ENCODE results near the gene PNMA8C. TPM values are rescaled to one million over a fixed set of nuclear protein-coding genes. Genes with fewer than 3 reads are reported as not detected.
"Not testable (repeated sequence)": the region's sequence is repeated elsewhere in the genome, so short reads cannot be mapped to it uniquely, and the experiment has no call there.

The PNMA8C gene
- total RNA-seq, 2 donors from 2014 or later: not detected

DNA sequence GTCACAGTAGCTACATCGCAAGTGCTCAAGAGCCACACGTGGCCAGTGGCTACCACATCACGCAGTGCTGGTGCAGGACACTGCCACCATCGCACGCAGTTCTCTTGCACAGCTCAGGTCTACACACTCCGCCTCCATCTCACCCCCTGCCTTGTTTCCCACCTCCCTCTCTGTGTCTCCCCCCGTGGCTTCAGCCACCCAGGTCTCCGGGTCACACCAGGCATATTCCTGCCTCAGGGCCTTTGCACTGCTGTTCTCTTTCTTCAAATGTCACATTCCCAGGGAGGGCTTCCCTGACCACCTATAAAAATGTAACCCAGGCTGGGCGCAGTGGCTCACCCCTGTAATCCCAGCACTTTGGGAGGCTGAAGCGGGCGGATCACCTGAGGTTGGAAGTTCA is 26.0 kb downstream of the PNMA8C start:
- DNase-seq (ENCODE audit: low spot score): no peak
- Histone ChIP-seq H3K9me3 (no peaks in the 10 kb centered on the region), H3K4me1 (peaks cover 0 to 31% of the 10 kb centered on the region in 2 donors), H3K36me3 (no peaks in the 10 kb centered on the region), H3K27ac (no peak overlapping the region), H3K4me3 (no peak overlapping the region), H3K27me3 (no peaks in the 10 kb centered on the region)
- TF ChIP-seq, protein P1, sequence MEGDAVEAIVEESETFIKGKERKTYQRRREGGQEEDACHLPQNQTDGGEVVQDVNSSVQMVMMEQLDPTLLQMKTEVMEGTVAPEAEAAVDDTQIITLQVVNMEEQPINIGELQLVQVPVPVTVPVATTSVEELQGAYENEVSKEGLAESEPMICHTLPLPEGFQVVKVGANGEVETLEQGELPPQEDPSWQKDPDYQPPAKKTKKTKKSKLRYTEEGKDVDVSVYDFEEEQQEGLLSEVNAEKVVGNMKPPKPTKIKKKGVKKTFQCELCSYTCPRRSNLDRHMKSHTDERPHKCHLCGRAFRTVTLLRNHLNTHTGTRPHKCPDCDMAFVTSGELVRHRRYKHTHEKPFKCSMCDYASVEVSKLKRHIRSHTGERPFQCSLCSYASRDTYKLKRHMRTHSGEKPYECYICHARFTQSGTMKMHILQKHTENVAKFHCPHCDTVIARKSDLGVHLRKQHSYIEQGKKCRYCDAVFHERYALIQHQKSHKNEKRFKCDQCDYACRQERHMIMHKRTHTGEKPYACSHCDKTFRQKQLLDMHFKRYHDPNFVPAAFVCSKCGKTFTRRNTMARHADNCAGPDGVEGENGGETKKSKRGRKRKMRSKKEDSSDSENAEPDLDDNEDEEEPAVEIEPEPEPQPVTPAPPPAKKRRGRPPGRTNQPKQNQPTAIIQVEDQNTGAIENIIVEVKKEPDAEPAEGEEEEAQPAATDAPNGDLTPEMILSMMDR (IDR thresholded peaks at IDR 0.05): no peak

DNA sequence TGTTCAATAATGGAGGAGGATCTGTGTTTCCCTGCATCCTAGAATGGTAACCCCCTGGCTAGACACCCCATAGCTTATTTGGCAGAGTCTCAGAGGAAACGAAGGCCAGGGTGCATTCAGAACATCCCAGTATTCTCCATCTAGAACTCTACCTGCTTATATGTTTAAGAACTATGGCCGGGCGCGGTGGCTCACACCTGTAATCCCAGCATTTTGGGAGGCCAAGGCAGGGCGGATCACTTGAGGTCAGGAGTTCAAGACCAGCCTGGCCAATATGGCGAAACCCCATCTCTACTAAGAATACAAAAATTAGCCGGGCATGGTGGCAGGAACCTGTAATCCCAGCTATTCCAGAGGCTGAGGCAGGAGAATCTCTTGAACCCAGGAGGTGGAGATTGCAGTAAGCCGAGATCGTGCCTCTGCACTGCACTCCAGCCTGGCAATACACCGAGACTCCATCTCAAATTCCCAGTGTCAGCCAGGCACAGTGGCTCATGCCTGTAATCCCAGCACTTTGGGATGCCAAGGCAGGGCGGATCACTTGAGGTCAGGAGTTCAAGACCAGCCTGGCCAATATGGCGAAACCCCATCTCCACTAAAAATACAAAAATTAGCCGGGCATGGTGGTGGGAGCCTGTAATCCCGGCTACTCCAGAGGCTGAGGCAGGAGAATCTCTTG is 30.8 kb downstream of the PNMA8C start:
- H3K27ac ChIP-seq; DNase-seq (ENCODE audit: low spot score); H3K36me3 ChIP-seq; H3K4me3 ChIP-seq; H3K4me1 ChIP-seq; H3K9me3 ChIP-seq; H3K27me3 ChIP-seq: not testable (repeated sequence)

DNA sequence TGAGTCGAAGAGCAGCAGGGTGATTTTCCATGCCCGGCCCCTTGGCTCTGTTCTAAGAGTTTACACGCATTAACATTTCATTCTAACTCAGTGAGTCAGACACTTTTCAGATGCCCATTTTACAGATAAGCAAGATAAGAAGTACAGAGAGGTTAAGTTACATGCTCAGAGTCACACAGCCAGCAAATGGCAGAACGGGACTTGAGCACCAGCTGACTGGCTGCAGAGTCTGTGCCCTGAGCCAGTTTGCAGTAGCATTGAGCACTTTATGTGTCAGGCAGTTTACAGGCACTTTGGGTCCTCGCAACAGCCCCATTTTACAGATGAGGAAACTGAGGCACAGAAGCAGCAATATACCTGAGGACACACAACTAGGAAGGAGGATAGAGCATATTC is 34.3 kb downstream of the PNMA8C start:
- Histone ChIP-seq H3K4me1 (no peaks in the 10 kb centered on the region), H3K4me3 (no peak overlapping the region), H3K36me3 (peaks cover 33% of the 10 kb centered on the region), H3K9me3 (no peaks in the 10 kb centered on the region), H3K27me3 (no peaks in the 10 kb centered on the region), H3K27ac (no peak overlapping the region)
- no peak for DNase-seq (ENCODE audit: low spot score)
- TF ChIP-seq, protein P1 (IDR thresholded peaks at IDR 0.05): no peak

DNA sequence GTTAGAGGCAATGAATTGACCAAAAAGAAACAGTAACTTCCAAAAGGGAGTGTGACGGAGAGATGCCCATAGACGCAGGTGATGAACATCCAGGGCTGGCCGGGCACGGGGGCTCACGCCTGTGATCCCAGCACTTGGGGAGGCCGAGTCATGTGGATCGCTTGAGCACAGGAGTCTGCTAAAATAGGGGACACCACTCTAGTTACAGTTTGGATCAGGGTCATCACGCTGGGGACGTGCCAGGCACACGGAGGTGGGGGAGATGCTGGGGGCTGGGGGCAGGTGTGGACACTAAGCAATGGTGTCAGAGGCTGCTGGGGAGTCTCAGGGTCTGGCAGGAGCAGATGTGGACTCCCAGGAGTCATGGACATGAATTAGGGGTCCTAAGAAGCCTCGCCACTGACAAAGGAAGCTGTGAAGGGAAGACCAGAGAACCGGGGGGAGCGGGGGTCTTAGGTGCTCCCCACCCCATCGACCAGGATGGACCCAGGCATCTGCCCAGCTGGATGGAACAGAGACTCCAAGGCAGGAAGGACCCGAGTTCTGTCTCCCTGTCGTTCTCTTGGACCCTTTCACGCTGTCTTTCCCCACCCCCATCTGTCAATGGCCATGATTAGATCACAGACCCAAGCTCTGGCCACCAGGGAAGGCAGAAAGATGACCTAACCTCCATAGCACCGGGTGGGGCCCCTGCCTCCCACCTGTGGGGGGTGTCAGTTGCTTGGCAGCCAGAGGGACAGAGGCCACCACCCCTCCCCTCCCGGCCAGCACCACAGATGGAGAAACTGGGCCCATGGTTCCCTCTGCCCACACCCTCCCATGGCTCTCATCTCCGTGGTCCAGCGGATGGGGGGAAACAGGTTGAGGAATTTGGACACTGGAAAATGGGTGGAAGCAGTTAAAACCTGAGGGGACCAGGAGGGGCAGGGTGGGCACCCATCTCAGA is 35.0 kb downstream of the PNMA8C start:
- Histone ChIP-seq H3K4me1 (no peaks in the 10 kb centered on the region), H3K27me3 (no peaks in the 10 kb centered on the region), H3K36me3 (peaks cover 39% of the 10 kb centered on the region), H3K27ac (no peak overlapping the region), H3K4me3 (no peak overlapping the region), H3K9me3 (no peaks in the 10 kb centered on the region)
- TF ChIP-seq, protein P1 (IDR thresholded peaks at IDR 0.05): no peak
- no peak for DNase-seq (ENCODE audit: low spot score)

DNA sequence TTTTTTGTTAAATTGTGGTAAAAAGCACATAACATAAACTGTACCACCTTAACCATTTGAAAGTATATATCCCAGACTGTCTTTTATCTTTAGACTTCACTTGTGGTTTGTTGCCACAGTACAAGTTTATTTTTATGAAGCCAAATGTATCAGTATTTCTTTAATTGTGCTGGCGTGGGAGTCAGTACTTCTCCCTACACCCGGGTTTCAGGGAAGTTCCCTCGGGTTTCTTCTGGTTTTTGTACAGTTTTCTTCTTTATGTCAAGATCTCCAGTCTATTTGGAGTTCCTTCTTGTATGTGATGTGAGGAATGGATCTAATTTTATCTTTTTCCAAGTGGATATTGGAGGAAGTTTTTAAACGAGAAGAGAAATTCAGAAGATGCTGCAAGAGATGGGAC is 35.9 kb downstream of the PNMA8C start:
- Histone ChIP-seq H3K9me3 (no peaks in the 10 kb centered on the region), H3K27me3 (no peaks in the 10 kb centered on the region), H3K27ac (peak overlapping the region in 1 of 2 donors; percentile 5), H3K36me3 (peaks cover 48% of the 10 kb centered on the region), H3K4me1 (no peaks in the 10 kb centered on the region), H3K4me3 (no peak overlapping the region)
- TF ChIP-seq, protein P1 (IDR thresholded peaks at IDR 0.05): no peak
- DNase-seq (ENCODE audit: low spot score): no peak

DNA sequence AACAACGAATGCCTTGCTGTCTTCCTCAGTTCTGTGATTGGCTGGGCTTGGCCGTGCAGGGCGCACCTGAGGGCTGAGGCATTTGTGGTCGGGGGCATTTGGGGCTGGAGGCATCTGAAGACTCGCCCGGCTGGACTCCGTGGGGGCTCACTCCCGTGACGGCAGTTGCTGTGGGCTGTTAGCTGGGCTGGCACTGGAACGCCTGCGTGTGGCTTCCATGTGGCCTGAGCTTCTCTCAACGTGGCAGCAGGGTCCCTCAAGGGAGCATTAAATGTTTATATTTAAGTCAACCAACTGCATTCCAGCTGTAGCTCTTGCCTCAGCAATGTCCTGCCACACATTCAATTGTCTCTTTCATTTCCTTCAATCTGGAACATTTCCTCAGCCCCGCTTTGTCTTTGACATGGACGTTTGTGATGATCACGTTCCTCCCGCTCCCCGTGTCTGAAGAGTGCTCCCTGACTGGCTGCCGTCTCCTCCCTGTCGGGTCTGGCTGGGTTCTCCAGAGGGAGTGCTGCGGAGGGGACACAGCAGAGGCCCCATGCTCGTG is 36.4 kb downstream of the PNMA8C start:
- TF ChIP-seq, protein P1 (IDR thresholded peaks at IDR 0.05): no peak
- no peak for DNase-seq (ENCODE audit: low spot score)
- H3K4me1 ChIP-seq: no peaks in the 10 kb centered on the region
- peak overlapping the region in 1 of 2 donors; percentile 5 for H3K27ac ChIP-seq
- H3K27me3 ChIP-seq: no peaks in the 10 kb centered on the region
- no peak overlapping the region for H3K4me3 ChIP-seq
- no peaks in the 10 kb centered on the region for H3K9me3 ChIP-seq
- peaks cover 53% of the 10 kb centered on the region for H3K36me3 ChIP-seq
